GM12878 (cell line): Measurements from ENCODE around the gene GRIN2D. TPM values are rescaled to one million over a fixed set of nuclear protein-coding genes. Genes with fewer than 3 reads are reported as not detected.
A peak's percentile ranks its signal among the peaks of the same experiment; 100 is the strongest.

ENCODE experiments used
- ATAC-seq: fragments of 200-7000 bp; cut with Tn5 transposase; 3 replicates; pipeline ENCODE4 v1.9.1; 2020; ENCODE audit warnings: mild to moderate bottlenecking, moderate library complexity
- BruUV-seq: library from RNA; stranded (reverse); fragments of 400-500 nt; replicated peaks from 2 replicates; lab custom pipeline; 2021; lab: Mats Ljungman, UMichigan
- CTCF ChIA-PET: fragments of 300-600 bp; sonication (Branson Sonifier 250); formaldehyde crosslinking; extraction: SDS; loops from one replicate; lab custom pipeline; 2021; ENCODE audit warnings: inconsistent platforms; lab: Yijun Ruan, JAX
- POLR2A ChIA-PET: fragments of 350-600 bp; formaldehyde crosslinking; extraction: SDS; loops from one replicate; lab custom pipeline; 2021; ENCODE audit warnings: inconsistent platforms; lab: Charles Lee
- RAD21 ChIA-PET: fragments of 300-600 bp; sonication (Branson Sonifier 250); formaldehyde crosslinking; loops from one replicate; lab custom pipeline; 2023; ENCODE audit warnings: antibody characterized with exemption; ENCODE audit not compliant: unreplicated experiment; lab: Charles Lee
- SMC1A ChIA-PET: fragments of 300-600 bp; sonication (Branson Sonifier 250); formaldehyde crosslinking; loops from one replicate; lab custom pipeline; 2023; ENCODE audit not compliant: unreplicated experiment, uncharacterized antibody; lab: Charles Lee
- DNase-seq: peaks from one replicate; pipeline ENCODE4 v3.0.0-alpha.2; 2011; ENCODE audit warnings: low read depth, low spot score
- FAIRE-seq: peaks from 3 replicates; lab custom pipeline; 2011; peaks lifted over from hg19 to GRCh38; lab: Jason Lieb, UNC
- H2AFZ ChIP-seq: 2 replicates; pipeline ENCODE4 v1.6.0; 2011; ENCODE audit warnings: low read depth, low read length, control low read depth; ENCODE audit not compliant: control insufficient read depth
- H3K27ac ChIP-seq: 2 replicates; pipeline ENCODE4 v1.5.1; 2011; ENCODE audit warnings: control low read depth; ENCODE audit not compliant: control insufficient read depth, insufficient read depth
- H3K27me3 ChIP-seq, 2 experiments: replicated peaks in 1 of 2; 2 replicates each; pipeline versions ENCODE4 v1.6.0 to v1.6.1; 2011; ENCODE audit warnings: low read length in 1 of 2; ENCODE audit not compliant: control insufficient read depth in 2 of 2, insufficient read depth in 2 of 2
- H3K36me3 ChIP-seq, 2 experiments: 2 replicates each; pipeline ENCODE4 v1.5.1; 2011; ENCODE audit warnings: low read length in 1 of 2; ENCODE audit not compliant: control insufficient read depth in 2 of 2, insufficient read depth in 2 of 2
- H3K4me1 ChIP-seq: 2 replicates; pipeline ENCODE4 v1.6.1; 2011; ENCODE audit warnings: mild to moderate bottlenecking, low read length, moderate library complexity, mixed read lengths; ENCODE audit not compliant: control insufficient read depth, insufficient read depth
- H3K4me2 ChIP-seq: 2 replicates; pipeline ENCODE4 v1.6.0; 2011; ENCODE audit warnings: control low read depth; ENCODE audit not compliant: control insufficient read depth, insufficient read depth
- H3K4me3 ChIP-seq: fragments of 200-600 bp; sonication (generic); 2 replicates; pipeline ENCODE4 v1.5.1; 2016
- H3K79me2 ChIP-seq: 2 replicates; pipeline ENCODE4 v1.6.0; 2011; ENCODE audit warnings: low read length; ENCODE audit not compliant: control insufficient read depth, insufficient read depth
- H3K9ac ChIP-seq: 2 replicates; pipeline ENCODE4 v1.8.0; 2011; ENCODE audit warnings: low read length, control low read depth, mixed read lengths; ENCODE audit not compliant: control insufficient read depth, insufficient read depth
- H3K9me3 ChIP-seq: replicated peaks from 3 replicates; pipeline ENCODE4 v1.5.1; 2011; ENCODE audit warnings: mild to moderate bottlenecking, low read length; ENCODE audit not compliant: control insufficient read depth, insufficient read depth
- H4K20me1 ChIP-seq: 2 replicates; pipeline ENCODE4 v1.6.0; 2011; ENCODE audit not compliant: control insufficient read depth, insufficient read depth
- FOXK2 ChIP-seq: fragments of 450-650 bp; IDR thresholded peaks from 2 replicates; pipeline ENCODE4 v1.6.1; 2017; ENCODE audit warnings: mild to moderate bottlenecking, moderate library complexity
- IRF4 ChIP-seq: IDR thresholded peaks from 2 replicates; pipeline ENCODE4 v1.6.1; 2011; ENCODE audit warnings: low read depth, low read length
- SUZ12 ChIP-seq: fragments of 200-600 bp; sonication (generic); IDR thresholded peaks from one replicate; pipeline ENCODE4 v1.6.1; 2018; ENCODE audit warnings: antibody characterized with exemption, mild to moderate bottlenecking; ENCODE audit not compliant: unreplicated experiment
- WRNIP1 ChIP-seq: IDR thresholded peaks from 2 replicates; pipeline ENCODE4 v1.6.1; 2011; ENCODE audit warnings: low read depth, low read length, improper control_type of control experiment, borderline replicate concordance
- WGBS: methylation state at CpG from one replicate; pipeline ENCODE4 v1.1.6; 2016; ENCODE audit warnings: low lambda C conversion rate; ENCODE audit not compliant: insufficient replicate concordance, insufficient coverage; ENCODE audit errors: missing lambda C conversion rate; 5-methylcytosine and 5-hydroxymethylcytosine counted together
- in situ Hi-C: fragments of 300-500 bp; cut with MboI; formaldehyde crosslinking; loops from 9 replicates; pipeline ENCODE4 v1.14.3; 2018; ENCODE audit warnings: mixed read lengths
- intact Hi-C: fragments of 100-400 bp; cut with micrococcal nuclease; formaldehyde crosslinking; loops from one replicate; pipeline ENCODE4 v1.14.2; 2022; ENCODE audit not compliant: unreplicated experiment
- polyA plus RNA-seq, 11 experiments: library from polyadenylated mRNA; depleted of rRNA in 4 of 11; unstranded in 6 of 11; stranded (reverse) in 5 of 11; fragments of >200 nt; fragmentation: Nextera tagmentation in 4 of 11; fragmentation: Illumina TruSeq in 1 of 11; extraction: Ambion mirVana in 4 of 11; extraction: Trizol in 1 of 11; gene quantifications; 1 replicate in 1 of 11; 2 replicates in 10 of 11; pipeline versions ENCODE4 v1.2.1 to v1.2.3, GENCODE V29; 2011 to 2016; ENCODE audit warnings: inconsistent platforms in 2 of 11, missing spikeins in 2 of 11, low read depth in 1 of 11
- total RNA-seq, 4 experiments: library from RNA; depleted of rRNA in 3 of 4; stranded (reverse); fragments of >200 nt in 3 of 4; fragmentation: Illumina TruSeq in 1 of 4; extraction: Trizol in 1 of 4; gene quantifications; 2 replicates each; pipeline versions ENCODE4 v1.2.1 to v1.2.3, GENCODE V29; 2013 to 2021
- TF ChIP-seq, protein P1 (sequence below): IDR thresholded peaks from 2 replicates; pipeline ENCODE4 v1.6.1; 2012; ENCODE audit warnings: low read depth, low read length, improper control_type of control experiment

The GRIN2D gene
- total and polyA plus RNA-seq, 10 of the 15 experiments (the other 5 are each of a cell fraction or from before 2014, with no cell fraction given), result 0.03 to 0.38 (median 0.04) TPM; not detected in 3

DNA sequence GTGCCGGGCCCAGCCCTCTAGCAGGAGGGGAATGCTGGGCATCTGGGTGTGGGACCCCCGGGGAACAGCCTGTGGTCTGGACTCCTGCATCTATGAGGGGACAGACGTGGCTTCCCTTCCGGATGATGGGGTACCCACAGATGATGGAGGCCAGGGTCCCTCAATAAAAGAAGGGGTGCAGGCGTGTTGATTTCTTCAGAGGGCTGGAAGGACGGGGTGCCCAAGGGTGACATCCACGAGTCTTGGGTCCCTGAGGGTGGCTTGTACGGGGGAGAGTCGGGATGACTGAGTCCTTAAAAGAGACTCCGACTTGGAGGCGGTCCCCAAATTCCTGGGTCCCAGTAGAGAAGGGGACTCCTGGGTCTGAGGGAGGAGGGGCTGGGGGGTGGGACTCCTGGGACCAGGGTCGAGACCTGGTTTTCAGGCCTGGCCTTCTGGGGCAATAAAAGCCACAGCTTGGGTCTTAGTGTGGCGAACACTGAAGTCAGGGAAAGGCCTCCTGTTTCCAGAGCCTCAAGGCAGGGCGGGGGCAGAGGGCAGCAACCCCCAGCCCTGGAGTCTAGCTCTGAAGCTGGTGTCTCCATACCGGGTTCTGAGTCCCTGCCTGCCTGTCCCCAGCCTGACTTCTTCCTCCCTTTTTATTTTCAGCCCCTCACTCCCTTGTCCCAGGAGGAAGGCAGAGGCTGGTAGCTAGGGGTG, 459 bp upstream of the GRIN2D start (continued):
- TF ChIP-seq FOXK2, result no peak
- no peak for TF ChIP-seq WRNIP1

DNA sequence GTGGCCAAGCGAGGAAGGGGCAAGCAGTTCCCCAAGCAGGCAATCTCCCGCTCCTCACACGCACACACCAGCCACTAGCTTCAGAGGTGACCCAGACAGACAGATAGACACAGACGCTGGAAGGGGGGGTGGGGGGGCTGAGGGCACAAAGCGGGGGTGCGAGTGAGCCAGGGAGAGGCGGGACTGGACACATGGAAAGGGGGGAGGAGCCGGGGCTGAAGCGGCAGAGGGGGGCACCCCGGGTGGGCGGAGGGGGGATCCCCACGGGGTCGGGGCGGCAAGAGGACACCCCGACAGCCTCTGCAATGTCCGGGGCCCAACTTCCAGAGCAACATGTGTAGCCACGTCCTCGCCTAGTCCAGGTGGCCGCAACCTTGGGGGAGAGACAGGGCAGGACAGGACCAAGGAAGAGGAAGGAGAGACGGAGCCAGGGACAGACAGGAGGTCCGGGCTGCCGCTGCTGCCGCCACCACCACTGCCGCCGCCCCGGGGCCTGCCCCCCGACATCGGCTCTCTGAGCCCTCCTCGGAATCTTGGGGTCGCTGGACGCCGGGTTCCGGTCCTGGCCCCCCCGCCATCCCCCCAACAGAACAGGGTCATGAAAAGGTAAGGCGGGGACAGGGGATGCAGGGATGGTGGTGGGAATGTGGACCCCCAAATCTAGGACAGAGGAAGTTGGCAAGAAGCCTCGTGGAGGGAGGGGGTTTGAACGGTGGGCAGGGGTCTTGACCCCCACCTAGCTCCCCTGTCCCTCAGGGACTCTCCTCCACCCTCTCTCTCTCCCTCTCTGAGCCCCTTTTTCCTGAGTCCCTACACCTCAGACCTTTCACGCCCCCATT, 1.1 kb downstream of the GRIN2D start:
- ChIA-PET RAD21 (no interaction called here), POLR2A (interaction anchor here (1.3 kb wide), 1 partner anchor 62 kb away, joined by 3 read pairs; no protein-coding TSS in a partner anchor), SMC1A (no interaction called here), CTCF (interaction anchor here (1.0 to 1.4 kb wide), 2 partner anchors 30 to 194 kb away, joined by 3 read pairs; partner anchors contain the start of genes SYNGR4 and TMEM143)
- no TSS peak for BruUV-seq
- Histone ChIP-seq H3K4me3 (no peak overlapping the region), H3K9me3 (no peaks in the 10 kb centered on the region), H2AFZ (no peak overlapping the region), H3K36me3 (no peaks in the 10 kb centered on the region), H4K20me1 (no peaks in the 10 kb centered on the region), H3K27ac (no peak overlapping the region), H3K79me2 (peaks cover 16% of the 10 kb centered on the region), H3K27me3 (peaks cover 13 to 16% of the 10 kb centered on the region in 2 experiments), H3K9ac (no peak overlapping the region), H3K4me1 (peaks cover 6% of the 10 kb centered on the region; the same call in 1 of the 2 replicates), H3K4me2 (no peak overlapping the region)
- FAIRE-seq (no peak), ATAC-seq (no peak), DNase-seq (no peak)
- WGBS, result 7% methylated on average over 21 of the region's 38 CpGs
- in situ Hi-C loops (no loop called here), intact Hi-C loops (no loop called here)
- TF ChIP-seq IRF4 (no peak), SUZ12 (peak; percentile 82)
- TF ChIP-seq, protein P1, sequence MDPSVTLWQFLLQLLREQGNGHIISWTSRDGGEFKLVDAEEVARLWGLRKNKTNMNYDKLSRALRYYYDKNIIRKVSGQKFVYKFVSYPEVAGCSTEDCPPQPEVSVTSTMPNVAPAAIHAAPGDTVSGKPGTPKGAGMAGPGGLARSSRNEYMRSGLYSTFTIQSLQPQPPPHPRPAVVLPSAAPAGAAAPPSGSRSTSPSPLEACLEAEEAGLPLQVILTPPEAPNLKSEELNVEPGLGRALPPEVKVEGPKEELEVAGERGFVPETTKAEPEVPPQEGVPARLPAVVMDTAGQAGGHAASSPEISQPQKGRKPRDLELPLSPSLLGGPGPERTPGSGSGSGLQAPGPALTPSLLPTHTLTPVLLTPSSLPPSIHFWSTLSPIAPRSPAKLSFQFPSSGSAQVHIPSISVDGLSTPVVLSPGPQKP, result no peak
